Amniotic stem cell (primary cell): ENCODE data around the gene ACOX3.

Source experiments
- DNase-seq: peaks from one replicate; lab custom pipeline; 2025; lab: John Stamatoyannopoulos, UW

ACOX3 gene

GRCh38 chr4:8372506-8372905, 68.0 kb downstream of the ACOX3 start:
- DNase-seq, result no peak

DNA sequence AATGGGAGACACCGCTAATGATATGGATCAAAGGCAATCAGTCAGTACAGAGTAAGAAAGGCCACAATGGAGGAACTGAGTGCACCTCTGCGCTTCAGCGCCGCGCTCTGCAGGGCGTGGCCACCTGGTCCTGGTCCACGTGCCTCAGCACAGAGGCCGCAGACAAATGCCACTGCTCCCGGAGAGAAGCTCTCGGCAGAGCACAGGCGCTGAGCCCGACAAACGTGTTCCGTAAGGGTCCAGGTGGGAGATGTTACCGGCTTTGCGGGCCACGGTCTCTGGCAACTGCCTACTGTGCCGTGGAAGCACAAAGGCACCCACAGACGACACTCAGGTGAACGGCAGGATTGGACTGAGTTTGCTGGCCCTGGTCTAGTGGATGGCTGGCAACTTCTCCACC, 68.9 kb downstream of the ACOX3 start:
- no peak for DNase-seq

- DNase-seq, result no peak
Observed at GRCh38 chr4:8370835-8371595, 69.5 kb downstream of the ACOX3 start.

DNA sequence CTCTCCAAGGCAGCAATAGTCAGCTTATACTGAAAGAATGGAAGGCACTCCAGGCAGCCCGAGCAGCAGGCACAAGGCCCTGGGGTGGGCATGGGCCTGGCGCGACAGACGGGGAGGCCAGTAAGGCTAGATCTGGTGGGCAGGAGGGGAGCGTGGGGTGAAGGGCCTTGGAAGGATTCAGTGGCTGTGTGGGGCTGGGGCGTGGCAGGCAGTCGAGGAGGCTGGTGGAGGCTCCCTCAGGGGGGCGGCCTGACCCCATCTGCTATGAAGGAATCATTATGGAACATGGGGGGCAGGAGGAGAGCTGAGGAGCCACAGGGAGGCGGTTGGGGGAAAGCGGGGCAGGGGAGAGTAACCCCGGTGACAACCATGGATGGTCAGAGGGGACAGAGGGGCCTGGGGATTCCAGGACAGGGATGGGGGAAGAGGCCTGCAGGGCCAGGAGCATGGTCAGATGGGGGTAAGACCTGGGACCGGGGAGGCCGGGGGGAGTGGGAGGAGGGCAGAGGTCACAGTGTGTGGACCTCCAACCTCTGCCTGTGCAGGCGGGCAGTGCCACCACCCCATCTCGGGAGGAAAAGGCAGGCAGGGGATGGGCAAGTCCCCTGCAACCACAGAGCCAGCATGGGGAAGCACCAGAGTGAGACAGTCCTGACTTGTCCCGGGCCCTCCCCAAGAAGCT, 70.3 kb downstream of the ACOX3 start:
- no peak for DNase-seq

DNA sequence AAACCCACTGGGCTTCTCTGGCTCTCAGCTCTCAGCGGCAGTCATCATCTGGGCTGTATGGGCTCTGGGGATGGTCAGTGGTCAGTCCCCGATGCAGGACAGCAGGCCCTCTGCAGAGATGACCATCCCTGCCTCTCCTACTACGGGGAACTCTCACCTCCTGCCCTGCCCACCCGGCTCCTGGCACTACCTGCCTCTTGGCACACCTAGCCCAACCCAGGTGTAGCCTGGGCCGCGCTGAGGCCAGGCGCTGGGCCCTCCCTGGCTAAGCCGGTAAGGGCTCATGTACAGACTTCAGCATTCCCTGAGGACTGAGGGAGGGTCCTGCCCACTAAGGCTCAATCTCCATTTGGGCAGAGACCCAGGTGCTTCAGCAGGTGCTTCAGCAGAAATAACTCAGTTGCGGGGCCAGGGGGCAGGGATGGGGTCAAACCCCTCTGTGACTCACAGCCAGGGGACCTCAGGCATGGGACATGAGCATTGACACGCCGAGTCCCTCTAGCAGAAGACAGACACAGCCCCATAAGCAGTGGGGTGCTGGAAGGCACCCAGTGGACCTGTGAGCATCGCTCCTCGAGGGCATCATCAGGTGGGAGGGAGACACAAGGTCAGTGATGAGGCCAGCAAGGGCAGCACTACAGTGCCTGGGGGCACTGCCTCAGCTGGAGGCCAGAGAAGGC, 71.0 kb downstream of the ACOX3 start:
- no peak for DNase-seq

DNA sequence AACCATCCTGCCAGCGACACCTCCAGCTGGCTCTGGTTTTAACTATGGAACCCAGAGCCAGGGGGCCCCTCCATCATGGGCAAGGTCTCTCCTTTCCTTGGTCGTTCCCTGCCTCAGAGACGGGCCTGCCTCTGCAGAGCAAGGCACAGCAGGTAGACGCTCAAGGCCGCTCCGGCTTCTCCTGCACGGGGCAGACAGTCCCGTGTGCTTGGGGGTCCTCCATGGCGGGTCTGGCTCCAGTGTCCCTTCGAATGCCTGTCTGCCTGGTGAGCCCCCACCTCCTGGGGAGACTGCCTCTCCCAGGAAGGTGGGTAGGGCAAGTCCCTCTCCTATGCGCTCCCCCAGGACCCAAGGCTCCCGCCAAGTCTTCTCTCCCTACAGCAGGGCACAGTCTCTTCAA, 71.5 kb downstream of the ACOX3 start:
- no peak for DNase-seq

DNA sequence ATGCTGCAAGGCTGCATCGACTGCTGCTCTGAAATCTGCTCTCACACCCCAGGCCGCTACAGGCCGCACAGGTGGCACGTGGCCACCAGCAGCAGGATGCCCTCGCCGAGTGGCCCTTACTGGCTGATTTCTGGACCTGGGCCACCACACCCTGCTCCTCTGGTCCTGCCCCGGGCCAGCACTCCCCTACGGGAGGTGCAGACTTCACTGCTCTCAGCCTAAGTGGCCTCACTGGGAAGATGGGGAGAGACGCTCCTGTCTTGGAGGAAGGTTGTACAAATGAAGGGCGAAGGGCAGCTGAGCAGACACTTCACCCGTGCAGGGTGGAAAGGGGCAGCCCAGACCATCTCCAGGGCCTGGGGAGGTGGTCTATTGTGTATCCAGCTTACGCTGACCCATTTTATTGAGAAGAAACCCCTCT, 72.5 kb downstream of the ACOX3 start:
- DNase-seq, result no peak

DNA sequence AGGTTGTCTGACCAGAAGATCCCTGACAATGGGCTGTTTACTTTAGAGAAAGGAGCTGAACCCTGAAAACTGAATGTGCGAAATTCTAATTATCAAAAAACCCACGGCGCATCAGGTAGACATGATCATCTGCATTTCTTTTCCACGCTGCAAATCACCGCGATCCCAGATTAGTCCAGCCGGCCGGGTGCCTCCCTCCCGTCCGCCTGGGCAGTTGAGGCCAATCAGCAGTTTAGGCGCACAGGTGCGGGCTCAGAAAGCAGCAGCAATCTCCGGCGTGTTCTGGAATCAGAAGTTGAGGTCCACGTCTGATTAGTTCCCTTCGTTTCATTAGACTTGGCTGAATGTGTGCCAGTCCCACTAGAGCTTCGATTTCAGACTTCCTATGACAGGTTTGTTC, 73.9 kb downstream of the ACOX3 start:
- DNase-seq, result no peak

- no peak for DNase-seq
Observed at GRCh38 chr4:8365951-8366350, 74.6 kb downstream of the ACOX3 start.

DNA sequence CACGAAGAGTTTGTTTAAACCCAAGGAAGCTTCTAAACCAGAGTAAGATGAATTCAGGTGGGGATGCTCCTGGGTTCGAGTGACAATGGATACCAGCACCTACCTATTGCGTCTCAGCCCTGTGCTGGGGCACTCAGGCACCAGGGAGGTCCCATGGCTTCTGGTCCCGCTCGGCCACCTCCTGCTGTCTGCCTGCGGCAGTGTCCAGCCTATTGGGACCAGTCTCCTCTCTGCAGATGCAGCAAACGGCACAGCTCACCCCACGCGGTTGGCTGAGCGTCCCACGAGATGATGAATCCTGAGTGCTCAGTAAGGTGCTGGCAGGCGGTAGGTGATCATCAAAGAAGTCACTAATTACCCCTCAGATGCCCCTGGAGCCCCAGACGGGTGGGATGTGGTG, 75.2 kb downstream of the ACOX3 start:
- no peak for DNase-seq

GRCh38 chr4:8364848-8365350, 75.6 kb downstream of the ACOX3 start:
- DNase-seq, result no peak

- no peak for DNase-seq
Observed at GRCh38 chr4:8364141-8364540, 76.4 kb downstream of the ACOX3 start.

DNA sequence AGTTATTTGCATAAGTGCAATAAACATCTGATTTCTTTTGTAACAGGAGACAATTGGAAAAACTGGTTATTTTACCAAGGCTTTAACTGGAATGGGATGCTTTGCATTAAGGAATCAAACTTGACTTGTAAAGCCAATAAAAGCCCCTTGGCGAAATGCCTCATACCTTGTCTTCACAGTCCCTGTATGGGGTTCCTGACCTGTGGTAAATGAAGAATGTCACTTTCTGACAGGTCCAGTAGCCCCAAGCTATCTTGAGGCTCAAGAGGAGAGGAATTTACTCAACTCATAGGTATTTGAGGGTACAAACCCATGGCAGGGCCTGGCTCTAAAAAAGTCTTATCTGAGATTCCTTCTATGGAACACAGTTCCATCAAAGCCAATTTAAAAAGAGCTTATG, 78.0 kb downstream of the ACOX3 start:
- DNase-seq, result no peak

GRCh38 chr4:8359193-8359592, 81.3 kb downstream of the ACOX3 start:
- no peak for DNase-seq

DNA sequence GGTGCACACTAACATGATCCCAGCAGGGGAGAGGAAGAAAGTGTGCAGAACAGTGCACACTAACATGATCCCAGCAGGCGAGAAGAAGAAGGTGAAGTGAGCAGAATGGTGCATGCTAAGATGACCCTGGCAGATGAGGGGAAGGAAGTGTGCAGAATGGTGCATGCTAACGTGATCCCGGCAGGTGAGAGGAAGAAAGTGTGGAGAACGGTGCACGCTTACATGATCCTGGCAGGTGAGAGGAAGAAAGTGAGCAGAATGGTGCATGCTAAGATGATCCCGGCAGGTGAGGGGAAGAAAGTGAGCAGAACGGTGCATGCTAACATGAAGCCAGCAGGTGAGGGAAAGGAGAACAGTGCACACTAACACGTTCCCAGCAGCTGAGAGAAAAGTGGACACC, 83.7 kb downstream of the ACOX3 start:
- no peak for DNase-seq

- no peak for DNase-seq
Observed at GRCh38 chr4:8355864-8356565, 84.5 kb downstream of the ACOX3 start.

DNA sequence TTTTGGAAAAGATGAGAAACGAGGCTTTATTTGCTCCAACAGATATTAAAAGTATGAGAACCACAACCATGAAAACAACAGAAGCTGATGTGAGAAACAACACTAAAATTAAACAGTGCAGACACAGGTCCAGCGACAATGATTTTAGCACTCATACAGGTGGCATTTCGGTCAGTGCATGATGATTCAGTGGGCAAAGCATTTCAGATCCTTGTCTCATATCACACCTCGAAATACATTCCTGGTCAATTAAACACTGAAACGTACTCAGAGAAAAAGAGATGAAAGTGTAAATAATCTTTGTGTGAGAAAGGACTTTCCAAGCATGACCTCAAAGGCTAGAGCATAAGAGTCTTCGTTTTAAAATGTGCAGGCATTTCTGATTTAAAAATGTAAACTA, 85.2 kb downstream of the ACOX3 start:
- no peak for DNase-seq

DNA sequence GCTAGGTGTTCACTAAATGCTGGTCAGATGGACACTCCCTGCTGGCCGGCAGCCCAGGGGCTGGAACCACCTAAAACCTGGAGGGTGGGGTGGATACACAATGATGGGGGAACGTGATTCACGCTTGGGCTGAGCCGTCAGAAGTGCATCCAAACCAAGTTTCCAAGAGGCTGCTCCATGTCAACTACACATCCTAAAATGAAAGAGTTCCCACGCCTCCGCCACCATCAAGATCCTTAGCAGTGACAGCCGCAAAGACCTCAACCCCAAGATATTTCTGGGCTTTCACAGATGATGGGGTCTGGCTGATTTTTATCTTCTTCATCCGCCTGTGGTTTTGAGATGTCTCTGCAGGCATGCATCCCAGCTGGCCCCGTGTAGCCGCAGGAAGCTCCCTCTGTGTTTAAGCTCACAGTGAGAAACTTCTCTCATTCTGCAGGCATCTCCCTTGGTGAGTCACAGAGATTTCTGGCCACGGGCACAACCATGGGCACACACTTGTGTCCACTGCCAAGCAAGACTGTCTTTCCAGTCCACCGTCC, 86.5 kb downstream of the ACOX3 start:
- DNase-seq, result peak; percentile 39

DNA sequence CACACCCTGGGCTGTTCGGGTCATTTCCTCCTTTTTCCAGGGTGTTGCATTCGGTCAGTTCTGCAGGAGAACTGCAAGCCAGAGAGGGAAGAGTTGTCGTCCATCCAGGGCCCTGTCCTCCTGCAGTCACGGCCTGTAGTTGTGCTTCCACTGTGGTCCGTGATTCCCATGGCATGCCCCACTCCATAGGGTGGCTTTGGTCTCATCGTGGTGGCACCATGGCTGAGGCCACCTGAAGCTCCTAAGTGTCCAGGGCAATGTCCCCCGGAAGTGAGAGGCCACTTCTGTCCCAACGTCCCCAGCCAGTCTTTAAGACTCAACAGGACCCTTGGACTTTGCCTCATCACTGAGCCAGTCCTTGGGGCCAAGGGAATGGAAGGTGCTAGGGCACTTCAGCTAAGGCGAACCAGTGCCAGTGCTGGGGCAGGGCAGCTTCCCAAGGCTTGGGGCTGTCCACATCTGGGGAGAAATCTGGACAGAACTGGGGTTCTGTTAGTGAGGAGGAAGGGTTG, 87.3 kb downstream of the ACOX3 start:
- no peak for DNase-seq

DNA sequence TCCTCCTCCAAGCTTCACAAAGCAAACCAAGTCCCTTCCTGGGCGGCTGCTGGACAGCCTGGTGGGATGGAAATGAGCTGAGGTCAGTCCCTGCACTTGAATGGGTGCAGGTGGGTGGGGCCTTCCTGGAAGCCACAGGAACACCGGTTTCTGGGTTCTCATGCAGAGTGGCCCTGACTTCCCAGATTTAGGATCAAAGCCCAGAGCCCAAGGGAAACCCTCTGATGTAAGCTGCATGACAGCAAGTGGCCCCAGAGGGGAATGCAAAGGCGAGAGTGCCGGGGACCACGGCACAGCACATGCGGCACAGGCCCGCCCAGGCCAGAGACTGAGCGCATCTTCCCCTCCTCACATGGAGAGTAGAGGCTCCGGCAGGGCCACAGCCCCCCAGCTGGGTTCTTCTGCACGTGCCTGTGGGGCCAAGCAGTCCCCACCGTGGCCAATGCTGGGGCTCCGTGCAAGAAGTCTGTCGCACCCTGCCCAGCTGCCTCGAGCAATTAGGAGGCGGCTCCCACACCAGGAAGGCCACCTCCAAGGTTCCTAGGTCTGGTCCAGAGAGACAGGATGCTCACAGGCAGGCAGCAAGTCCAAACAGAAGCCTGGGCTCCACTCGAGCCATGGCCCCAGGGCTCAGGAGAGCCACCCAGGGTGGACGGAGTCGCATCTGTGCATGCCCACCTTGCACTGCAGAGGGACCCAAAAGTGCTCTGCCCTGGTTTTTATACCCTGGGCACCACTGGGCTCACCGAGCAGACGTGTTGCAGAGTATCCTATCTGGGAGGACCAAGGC, 88.0 kb downstream of the ACOX3 start:
- no peak for DNase-seq

- DNase-seq, result no peak
Observed at GRCh38 chr4:8351931-8352367, 88.6 kb downstream of the ACOX3 start.
